ENCODE measurements around the gene SMPDL3B.

GRCh38 chr1:27952147-27952546 is 17.3 kb downstream of the SMPDL3B start:
- no peak for TF ChIP-seq CTCF (IDR thresholded peaks at IDR 0.05)
- TF ChIP-seq POLR2AphosphoS5 (IDR thresholded peaks at IDR 0.05): no peak
- no peak for TF ChIP-seq POLR2A (IDR thresholded peaks at IDR 0.05)
- no peak for TF ChIP-seq EP300 (IDR thresholded peaks at IDR 0.05)

Measured in sigmoid colon (tissue), 4 donors.